IMR-90 (cell line): ENCODE data around the gene KIRREL2. TPM values are rescaled to one million over a fixed set of nuclear protein-coding genes. Genes with fewer than 3 reads are reported as not detected.

Experiments used
- ATAC-seq: fragments of 200-7000 bp; cut with Tn5 transposase; 2 replicates; pipeline ENCODE4 v1.9.1; 2020; ENCODE audit warnings: low read depth, mild to moderate bottlenecking, moderate library complexity
- BruUV-seq: library from RNA; stranded (reverse); fragments of 400-500 nt; replicated peaks from 2 replicates; lab custom pipeline; 2021; lab: Mats Ljungman, UMichigan
- CTCF ChIA-PET: fragments of 300-600 bp; formaldehyde crosslinking; extraction: SDS; loops from one replicate; lab custom pipeline; 2021; ENCODE audit warnings: antibody characterized with exemption; lab: Yijun Ruan, JAX
- POLR2A ChIA-PET: fragments of 300-600 bp; sonication (Branson Sonifier 250); formaldehyde crosslinking; loops from one replicate; lab custom pipeline; 2022; ENCODE audit warnings: antibody characterized with exemption; ENCODE audit not compliant: unreplicated experiment; lab: Charles Lee
- DNase-seq: peaks from one replicate; pipeline ENCODE4 v3.0.0; 2013
- H2AFZ ChIP-seq: replicated peaks from 2 replicates; pipeline ENCODE3; 2013; ENCODE audit warnings: low read length, mild to moderate bottlenecking; ENCODE audit not compliant: poor library complexity
- H2AK5ac ChIP-seq: 2 replicates; pipeline ENCODE4 v1.6.1; 2013; ENCODE audit warnings: low read depth, low read length, inconsistent platforms
- H2AK9ac ChIP-seq: replicated peaks from 2 replicates; pipeline ENCODE3; 2013; ENCODE audit warnings: mild to moderate bottlenecking, low read depth, low read length, moderate library complexity; ENCODE audit not compliant: poor library complexity
- H2BK120ac ChIP-seq: 2 replicates; pipeline ENCODE4 v1.6.1; 2013; ENCODE audit warnings: low read depth, low read length, inconsistent platforms
- H2BK15ac ChIP-seq: 3 replicates; pipeline ENCODE4 v1.6.1; 2013; ENCODE audit warnings: low read depth, low read length, inconsistent platforms
- H2BK20ac ChIP-seq: 2 replicates; pipeline ENCODE4 v1.6.1; 2013; ENCODE audit warnings: low read depth, mild to moderate bottlenecking, inconsistent platforms, low read length, moderate library complexity
- H2BK5ac ChIP-seq: 2 replicates; pipeline ENCODE4 v1.6.1; 2013; ENCODE audit warnings: mild to moderate bottlenecking, low read depth, low read length, inconsistent platforms; ENCODE audit not compliant: poor library complexity, severe bottlenecking
- H3K14ac ChIP-seq: replicated peaks from 2 replicates; pipeline ENCODE4 v1.6.1; 2013; ENCODE audit warnings: low read depth, low read length, inconsistent platforms
- H3K18ac ChIP-seq: 2 replicates; pipeline ENCODE4 v1.6.1; 2013; ENCODE audit warnings: low read depth, low read length, control low read depth
- H3K23ac ChIP-seq: 2 replicates; pipeline ENCODE4 v1.6.1; 2013; ENCODE audit warnings: low read depth, low read length, inconsistent platforms
- H3K27ac ChIP-seq: 2 replicates; pipeline ENCODE4 v1.5.1; 2013; ENCODE audit warnings: mild to moderate bottlenecking, control low read depth, low read length; ENCODE audit not compliant: insufficient read depth
- H3K27me3 ChIP-seq: 2 replicates; pipeline ENCODE4 v1.6.1; 2013; ENCODE audit warnings: low read length; ENCODE audit not compliant: control insufficient read depth, insufficient read depth
- H3K36me3 ChIP-seq: 2 replicates; pipeline ENCODE4 v1.6.1; 2013; ENCODE audit warnings: low read length, mixed read lengths; ENCODE audit not compliant: control insufficient read depth, insufficient read depth
- H3K4ac ChIP-seq: 2 replicates; pipeline ENCODE4 v1.6.1; 2013; ENCODE audit warnings: low read depth, low read length, inconsistent platforms
- H3K4me1 ChIP-seq: 2 replicates; pipeline ENCODE4 v1.6.1; 2013; ENCODE audit warnings: low read length, mixed read lengths; ENCODE audit not compliant: control insufficient read depth, insufficient read depth
- H3K4me2 ChIP-seq: 2 replicates; pipeline ENCODE4 v1.6.1; 2013; ENCODE audit warnings: low read depth, mild to moderate bottlenecking, control low read depth, low read length, moderate library complexity
- H3K4me3 ChIP-seq: 2 replicates; pipeline ENCODE4 v1.5.1; 2013; ENCODE audit warnings: low read depth, mild to moderate bottlenecking, control low read depth, low read length, moderate library complexity; ENCODE audit not compliant: insufficient read depth
- H3K56ac ChIP-seq: 2 replicates; pipeline ENCODE4 v1.6.1; 2013; ENCODE audit warnings: low read length, inconsistent platforms; ENCODE audit not compliant: insufficient read depth; ENCODE audit errors: extremely low read depth
- H3K79me1 ChIP-seq, 2 experiments: 2 replicates each; pipeline ENCODE4 v1.6.1; 2013; ENCODE audit warnings: low read length in 2 of 2, inconsistent platforms in 1 of 2, low read depth in 1 of 2
- H3K9ac ChIP-seq: 2 replicates; pipeline ENCODE4 v1.6.1; 2013; ENCODE audit warnings: low read depth, low read length, control low read depth
- H3K9me1 ChIP-seq: 2 replicates; pipeline ENCODE4 v1.6.1; 2013; ENCODE audit warnings: low read length, inconsistent platforms; ENCODE audit not compliant: insufficient read depth
- H3K9me3 ChIP-seq: 2 replicates; pipeline ENCODE4 v1.6.1; 2013; ENCODE audit warnings: low read length; ENCODE audit not compliant: control insufficient read depth, insufficient read depth
- H4K20me1 ChIP-seq: 2 replicates; pipeline ENCODE4 v1.6.1; 2013; ENCODE audit warnings: low read length, inconsistent platforms; ENCODE audit not compliant: insufficient read depth
- H4K5ac ChIP-seq: 2 replicates; pipeline ENCODE4 v1.6.1; 2013; ENCODE audit warnings: mild to moderate bottlenecking, low read depth, low read length, control low read depth
- H4K8ac ChIP-seq, 2 experiments: 2 replicates each; pipeline ENCODE4 v1.6.1; 2013; ENCODE audit warnings: low read depth in 2 of 2, low read length in 2 of 2, control low read depth in 1 of 2, inconsistent platforms in 1 of 2
- H4K91ac ChIP-seq: 2 replicates; pipeline ENCODE4 v1.6.1; 2013; ENCODE audit warnings: low read depth, low read length, inconsistent platforms; ENCODE audit not compliant: insufficient read depth
- BHLHE40 ChIP-seq: fragments of 150-350 bp; IDR thresholded peaks from 2 replicates; pipeline ENCODE4 v1.6.1; 2016; ENCODE audit warnings: mild to moderate bottlenecking, low read depth, low read length
- CEBPB ChIP-seq: IDR thresholded peaks from 2 replicates; pipeline ENCODE4 v1.6.1; 2012; ENCODE audit warnings: low read depth, low read length, improper control_type of control experiment
- CHD1 ChIP-seq: IDR thresholded peaks from 2 replicates; pipeline ENCODE4 v1.6.1; 2012; ENCODE audit warnings: low read depth, low read length, improper control_type of control experiment
- CTCF ChIP-seq: conservative IDR thresholded peaks from 2 replicates; pipeline ENCODE4 v1.5.1; 2012; ENCODE audit warnings: mild to moderate bottlenecking, low read depth, low read length, improper control_type of control experiment
- ELK1 ChIP-seq: fragments of 150-350 bp; IDR thresholded peaks from 2 replicates; pipeline ENCODE4 v1.6.1; 2016; ENCODE audit warnings: low read depth, mild to moderate bottlenecking, low read length, moderate library complexity, borderline replicate concordance
- FOS ChIP-seq: fragments of 150-350 bp; IDR thresholded peaks from 2 replicates; pipeline ENCODE4 v1.6.1; 2016; ENCODE audit warnings: low read depth, low read length
- MAFK ChIP-seq: IDR thresholded peaks from 2 replicates; pipeline ENCODE4 v1.6.1; 2012; ENCODE audit warnings: low read depth, low read length, improper control_type of control experiment
- MAZ ChIP-seq: IDR thresholded peaks from 2 replicates; pipeline ENCODE4 v1.6.1; 2012; ENCODE audit warnings: low read depth, mild to moderate bottlenecking, low read length, improper control_type of control experiment, moderate library complexity, borderline replicate concordance
- MXI1 ChIP-seq: IDR thresholded peaks from 2 replicates; pipeline ENCODE4 v1.6.1; 2012; ENCODE audit warnings: low read depth, mild to moderate bottlenecking, low read length, moderate library complexity, borderline replicate concordance
- NFE2L2 ChIP-seq: fragments of 150-350 bp; IDR thresholded peaks from 2 replicates; pipeline ENCODE4 v1.6.1; 2016; ENCODE audit warnings: low read depth, mild to moderate bottlenecking, low read length
- POLR2A ChIP-seq: IDR thresholded peaks from 2 replicates; pipeline ENCODE4 v1.6.1; 2012; ENCODE audit warnings: mild to moderate bottlenecking, low read depth, low read length
- RAD21 ChIP-seq: IDR thresholded peaks from 2 replicates; pipeline ENCODE4 v1.6.1; 2012; ENCODE audit warnings: low read length, improper control_type of control experiment
- RCOR1 ChIP-seq: IDR thresholded peaks from 2 replicates; pipeline ENCODE4 v1.6.1; 2012; ENCODE audit warnings: mild to moderate bottlenecking, low read length, improper control_type of control experiment; ENCODE audit not compliant: insufficient replicate concordance
- RFX5 ChIP-seq: IDR thresholded peaks from 2 replicates; pipeline ENCODE4 v1.8.0; 2012; ENCODE audit warnings: low read depth, mild to moderate bottlenecking, low read length, moderate library complexity
- SMC3 ChIP-seq: fragments of 150-350 bp; IDR thresholded peaks from 2 replicates; pipeline ENCODE4 v1.6.1; 2016; ENCODE audit warnings: low read depth, mild to moderate bottlenecking, antibody characterized with exemption, low read length, moderate library complexity
- USF2 ChIP-seq: fragments of 150-350 bp; IDR thresholded peaks from 2 replicates; pipeline ENCODE4 v1.6.1; 2017; ENCODE audit warnings: mild to moderate bottlenecking, antibody characterized with exemption, low read length, low read depth
- WGBS, 2 experiments: methylation state at CpG; one replicate each; pipeline versions ENCODE4 v1.1.5 to v1.1.7; 2013; ENCODE audit warnings: missing lambda C conversion rate in 2 of 2; ENCODE audit not compliant: insufficient read length in 1 of 2; ENCODE audit errors: extremely low coverage in 2 of 2; 5-methylcytosine and 5-hydroxymethylcytosine counted together
- dilution Hi-C: fragments of 300-500 bp; cut with HindIII; formaldehyde crosslinking; loops from one replicate; pipeline ENCODE4 v1.14.3; 2018; ENCODE audit warnings: low sequenced_read_pairs; ENCODE audit not compliant: unreplicated experiment
- in situ Hi-C: fragments of 300-500 bp; cut with MboI; formaldehyde crosslinking; loops from 3 replicates; pipeline ENCODE4 v1.14.3; 2019; ENCODE audit warnings: low sequenced_read_pairs, inconsistent platforms, mixed read lengths
- intact Hi-C: fragments of 100-400 bp; cut with micrococcal nuclease; formaldehyde crosslinking; loops from 2 replicates; pipeline ENCODE4 v1.10.0; 2022
- polyA plus RNA-seq, 3 experiments: library from polyadenylated mRNA; depleted of rRNA; stranded (reverse); fragments of >200 nt; gene quantifications; 2 replicates each; pipeline ENCODE4 v1.2.3, GENCODE V29; 2012; ENCODE audit warnings: low replicate concordance in 1 of 3
- total RNA-seq: library from RNA; depleted of rRNA; stranded (reverse); fragments of >200 nt; gene quantifications from 2 replicates; pipeline ENCODE4 v1.2.3, GENCODE V29; 2012

The KIRREL2 gene
- total and polyA plus RNA-seq, 2 of the 4 experiments (the other 2 are of a cell fraction) = not detected

GRCh38 chr19:35885225-35885738, 28.6 kb downstream of the KIRREL2 start:
- Histone ChIP-seq H3K9me1 (no peaks in the 10 kb centered on the region), H3K56ac (no peak overlapping the region), H3K79me1 (no peaks in the 10 kb centered on the region), H3K18ac (no peak overlapping the region), H4K20me1 (no peaks in the 10 kb centered on the region; the same call in 1 of the 2 replicates), H2BK20ac (no peak overlapping the region), H3K14ac (no peak overlapping the region), H3K9me3 (no peaks in the 10 kb centered on the region), H3K27ac (no peak overlapping the region), H3K9ac (no peak overlapping the region), H3K27me3 (no peaks in the 10 kb centered on the region), H3K23ac (no peak overlapping the region), H2AFZ (no peak overlapping the region), H3K36me3 (peaks cover 25% of the 10 kb centered on the region), H2AK9ac (no peak overlapping the region), H3K4ac (no peak overlapping the region), H2BK120ac (no peak overlapping the region), H4K91ac (no peak overlapping the region), H4K5ac (no peak overlapping the region), H4K8ac (no peak overlapping the region), H3K4me3 (no peak overlapping the region), H3K4me2 (no peak overlapping the region), H2AK5ac (no peak overlapping the region), H2BK5ac (no peak overlapping the region), H3K4me1 (no peaks in the 10 kb centered on the region), H2BK15ac (no peak overlapping the region)
- ATAC-seq (no peak), DNase-seq (no peak)
- in situ Hi-C loops = loop anchor here (5.0 kb wide), 1 partner anchor 47 kb away; no protein-coding TSS in a partner anchor
- no TSS peak for BruUV-seq
- POLR2A ChIA-PET = no interaction called here
- dilution Hi-C loops = no loop called here
- CTCF ChIA-PET = no interaction called here
- no peak for TF ChIP-seq ELK1
- no peak for TF ChIP-seq MXI1
- no peak for TF ChIP-seq POLR2A
- no peak for TF ChIP-seq FOS
- TF ChIP-seq CEBPB = no peak
- no peak for TF ChIP-seq BHLHE40
- TF ChIP-seq USF2 = no peak
- TF ChIP-seq RFX5 = no peak
- no peak for TF ChIP-seq MAFK
- TF ChIP-seq RCOR1 = no peak
- no peak for TF ChIP-seq CTCF
- TF ChIP-seq SMC3 = no peak
- TF ChIP-seq MAZ = no peak
- no peak for TF ChIP-seq CHD1
- TF ChIP-seq NFE2L2 = no peak
- TF ChIP-seq RAD21 = no peak
- 100% methylated on average over 2 of the region's 6 CpGs; no CpG with 5 or more reads in 1 of the 2 experiments for WGBS, 2 experiments
- intact Hi-C loops = no loop called here
